Upper lobe of left lung (tissue), 4 donors: ENCODE results near the gene OSBPL8.

Source experiments
- CTCF ChIP-seq, 6 experiments: fragments of 450-650 bp in 4 of 6; fragments of 200-600 bp in 2 of 6; sonication (generic) in 2 of 6; IDR thresholded peaks; one replicate each; pipeline ENCODE4 v1.5.1; 2016 to 2019; ENCODE audit warnings: antibody characterized with exemption in 6 of 6
- EP300 ChIP-seq, 4 donors: sonication (generic); formaldehyde crosslinking; IDR thresholded peaks; one replicate each; pipeline ENCODE4 v1.5.1; 2017; ENCODE audit warnings: antibody characterized with exemption in 4 of 4, control low read depth in 2 of 4

- TF ChIP-seq CTCF (IDR thresholded peaks at IDR 0.05), result no peak
- TF ChIP-seq EP300 (IDR thresholded peaks at IDR 0.05), result no peak
Observed at GRCh38 chr12:76424941-76425340, 134.6 kb downstream of the OSBPL8 start.
